GM18873 (cell line): ENCODE data around the gene SOBP.
A peak's percentile ranks its signal among the peaks of the same experiment; 100 is the strongest.

Source experiments
- ATAC-seq: cut with Tn5 transposase; IDR thresholded peaks from one replicate; pipeline ENCODE4 v1.9.1; 2021; ENCODE audit warnings: mild to moderate bottlenecking, moderate library complexity, moderate number of reproducible peaks; ENCODE audit not compliant: unreplicated experiment, low FRiP score

SOBP gene

GRCh38 chr6:107653861-107654394 lies 164.0 kb downstream of the SOBP start:
- no peak for ATAC-seq

- no peak for ATAC-seq
These were observed 164.8 kb downstream of the SOBP start for GRCh38 chr6:107654764-107655163.

GRCh38 chr6:107655245-107655644 lies 165.3 kb downstream of the SOBP start:
- ATAC-seq: no peak

GRCh38 chr6:107655864-107656263 lies 165.9 kb downstream of the SOBP start:
- ATAC-seq: no peak

- no peak for ATAC-seq
These were observed 166.5 kb downstream of the SOBP start for GRCh38 chr6:107656401-107656800.

GRCh38 chr6:107656883-107657282 lies 167.0 kb downstream of the SOBP start:
- ATAC-seq: no peak

- ATAC-seq: no peak
These were observed 167.4 kb downstream of the SOBP start for GRCh38 chr6:107657373-107657754.

- peak; percentile 96 for ATAC-seq
These were observed 168.0 kb downstream of the SOBP start for GRCh38 chr6:107657755-107658461.

- no peak for ATAC-seq
These were observed 169.3 kb downstream of the SOBP start for GRCh38 chr6:107658920-107659865.

- no peak for ATAC-seq
These were observed 170.9 kb downstream of the SOBP start for GRCh38 chr6:107660839-107661238.

- no peak for ATAC-seq
These were observed 171.4 kb downstream of the SOBP start for GRCh38 chr6:107661291-107661690.

- ATAC-seq: no peak
These were observed 172.4 kb downstream of the SOBP start for GRCh38 chr6:107662333-107662732.

GRCh38 chr6:107663308-107663707 lies 173.4 kb downstream of the SOBP start:
- ATAC-seq: no peak

- ATAC-seq: no peak
These were observed 175.5 kb downstream of the SOBP start for GRCh38 chr6:107665382-107665781.

GRCh38 chr6:107666084-107666980 lies 176.4 kb downstream of the SOBP start:
- no peak for ATAC-seq

- no peak for ATAC-seq
These were observed 177.2 kb downstream of the SOBP start for GRCh38 chr6:107666981-107667601.

- no peak for ATAC-seq
These were observed 177.9 kb downstream of the SOBP start for GRCh38 chr6:107667790-107668189.

GRCh38 chr6:107668743-107669474 lies 179.0 kb downstream of the SOBP start:
- peak; percentile 80 for ATAC-seq

GRCh38 chr6:107670792-107671199 lies 180.9 kb downstream of the SOBP start:
- no peak for ATAC-seq
